ENCODE results near the gene MAST2. TPM values are rescaled to one million over a fixed set of nuclear protein-coding genes. Genes with fewer than 3 reads are reported as not detected.
"Not testable (repeated sequence)": the region's sequence is repeated elsewhere in the genome, so short reads cannot be mapped to it uniquely, and the experiment has no call there.

The MAST2 gene
- total RNA-seq, 4 donors from 2014 or later = 6.6 to 22.6 (median 13.9) TPM

- no peak overlapping the region for H3K4me3 ChIP-seq (ENCODE audit: low read depth, poor library complexity, severe bottlenecking)
- TF ChIP-seq POLR2A (IDR thresholded peaks at IDR 0.05) = no peak
- TF ChIP-seq, protein P1, sequence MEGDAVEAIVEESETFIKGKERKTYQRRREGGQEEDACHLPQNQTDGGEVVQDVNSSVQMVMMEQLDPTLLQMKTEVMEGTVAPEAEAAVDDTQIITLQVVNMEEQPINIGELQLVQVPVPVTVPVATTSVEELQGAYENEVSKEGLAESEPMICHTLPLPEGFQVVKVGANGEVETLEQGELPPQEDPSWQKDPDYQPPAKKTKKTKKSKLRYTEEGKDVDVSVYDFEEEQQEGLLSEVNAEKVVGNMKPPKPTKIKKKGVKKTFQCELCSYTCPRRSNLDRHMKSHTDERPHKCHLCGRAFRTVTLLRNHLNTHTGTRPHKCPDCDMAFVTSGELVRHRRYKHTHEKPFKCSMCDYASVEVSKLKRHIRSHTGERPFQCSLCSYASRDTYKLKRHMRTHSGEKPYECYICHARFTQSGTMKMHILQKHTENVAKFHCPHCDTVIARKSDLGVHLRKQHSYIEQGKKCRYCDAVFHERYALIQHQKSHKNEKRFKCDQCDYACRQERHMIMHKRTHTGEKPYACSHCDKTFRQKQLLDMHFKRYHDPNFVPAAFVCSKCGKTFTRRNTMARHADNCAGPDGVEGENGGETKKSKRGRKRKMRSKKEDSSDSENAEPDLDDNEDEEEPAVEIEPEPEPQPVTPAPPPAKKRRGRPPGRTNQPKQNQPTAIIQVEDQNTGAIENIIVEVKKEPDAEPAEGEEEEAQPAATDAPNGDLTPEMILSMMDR (IDR thresholded peaks at IDR 0.05) = no peak
- no peak for DNase-seq (ENCODE audit: low spot score in 2 of 2)
- WGBS, 2 donors = 54 to 71% methylated on average over 3 of the region's 3 CpGs
- intact Hi-C loops (cut with DNase I; ENCODE audit: low total_unique reads) = no loop called here
These were observed 43.5 kb downstream of the MAST2 start for GRCh38 chr1:45846931-45847330.

- no peak for DNase-seq (ENCODE audit: low spot score in 2 of 2)
- TF ChIP-seq POLR2A (IDR thresholded peaks at IDR 0.05) = no peak
- TF ChIP-seq, protein P1 (IDR thresholded peaks at IDR 0.05) = no peak
- 96 to 99% methylated on average over 2 of the region's 2 CpGs for WGBS, 2 donors
- intact Hi-C loops (cut with DNase I; ENCODE audit: low total_unique reads) = no loop called here
- H3K4me3 ChIP-seq (ENCODE audit: low read depth, poor library complexity, severe bottlenecking) = no peak overlapping the region
These were observed 44.7 kb downstream of the MAST2 start for GRCh38 chr1:45848097-45848496.

GRCh38 chr1:45848714-45849113, 45.3 kb downstream of the MAST2 start:
- H3K4me3 ChIP-seq (ENCODE audit: low read depth, poor library complexity, severe bottlenecking) = no peak overlapping the region
- 97 to 98% methylated on average over 2 of the region's 2 CpGs for WGBS, 2 donors
- DNase-seq (ENCODE audit: low spot score in 2 of 2) = no peak
- intact Hi-C loops (cut with DNase I; ENCODE audit: low total_unique reads) = no loop called here
- TF ChIP-seq, protein P1 (IDR thresholded peaks at IDR 0.05) = no peak
- no peak for TF ChIP-seq POLR2A (IDR thresholded peaks at IDR 0.05)

DNA sequence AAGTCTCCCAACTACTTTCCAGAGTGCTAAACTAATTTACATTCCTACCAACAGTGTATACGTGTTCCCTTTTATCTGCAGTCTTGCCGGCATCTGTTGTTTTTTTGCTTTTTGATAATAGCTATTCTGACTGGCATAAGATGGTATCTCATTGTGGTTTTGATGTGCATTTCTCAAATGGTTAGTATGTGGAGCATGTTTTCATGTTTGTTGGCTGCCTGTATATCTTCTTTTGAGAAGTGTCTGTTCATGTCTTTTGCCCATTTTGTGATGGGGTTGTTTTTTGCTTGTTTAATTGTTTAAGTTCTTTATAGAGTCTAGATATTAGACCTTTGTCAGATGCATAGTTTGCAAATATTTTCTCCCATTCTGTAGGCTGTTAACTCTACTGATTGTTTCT, 46.6 kb downstream of the MAST2 start:
- DNase-seq (ENCODE audit: low spot score in 2 of 2) = no peak
- 96% methylated on average over 2 of the region's 2 CpGs for WGBS, 2 donors
- H3K4me3 ChIP-seq (ENCODE audit: low read depth, poor library complexity, severe bottlenecking) = no peak overlapping the region
- no peak for TF ChIP-seq POLR2A (IDR thresholded peaks at IDR 0.05)
- TF ChIP-seq, protein P1 (IDR thresholded peaks at IDR 0.05) = no peak
- intact Hi-C loops (cut with DNase I; ENCODE audit: low total_unique reads) = no loop called here

GRCh38 chr1:45854724-45855123, 51.3 kb downstream of the MAST2 start:
- H3K4me3 ChIP-seq (ENCODE audit: low read depth, poor library complexity, severe bottlenecking) = no peak overlapping the region
- DNase-seq (ENCODE audit: low spot score in 2 of 2) = no peak
- TF ChIP-seq, protein P1 (IDR thresholded peaks at IDR 0.05) = no peak
- no peak for TF ChIP-seq POLR2A (IDR thresholded peaks at IDR 0.05)
- intact Hi-C loops (cut with DNase I; ENCODE audit: low total_unique reads) = no loop called here
- WGBS, 2 donors = 93 to 100% methylated on average over 1 of the region's 1 CpG

DNA sequence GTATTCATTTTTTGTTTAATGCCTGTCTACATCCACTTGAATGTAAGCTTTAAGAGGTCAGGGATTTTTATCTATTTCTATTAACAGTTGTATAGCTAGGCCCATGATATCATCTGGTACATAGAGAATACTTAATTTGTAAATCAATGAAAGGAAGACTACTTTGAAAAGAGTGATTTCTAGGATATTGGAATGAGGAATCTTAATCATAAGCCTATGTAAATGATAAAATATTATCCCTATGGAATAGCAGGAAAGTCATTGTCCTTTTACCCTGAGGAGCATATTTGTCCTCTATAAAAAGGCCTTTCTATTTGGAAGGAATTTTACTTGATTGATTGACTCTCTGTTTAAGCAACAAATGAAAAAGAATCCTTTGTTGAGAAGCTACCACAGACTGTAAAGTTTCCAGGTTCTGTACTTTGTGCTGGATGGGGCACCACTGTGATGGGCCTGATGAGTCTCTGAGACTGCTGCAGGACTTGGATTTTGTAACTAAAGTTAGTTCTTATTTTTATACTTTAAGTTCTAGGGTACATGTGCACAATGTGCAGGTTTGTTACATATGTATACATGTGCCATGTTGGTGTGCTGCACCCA, 53.8 kb downstream of the MAST2 start:
- intact Hi-C loops (cut with DNase I; ENCODE audit: low total_unique reads) = no loop called here

DNA sequence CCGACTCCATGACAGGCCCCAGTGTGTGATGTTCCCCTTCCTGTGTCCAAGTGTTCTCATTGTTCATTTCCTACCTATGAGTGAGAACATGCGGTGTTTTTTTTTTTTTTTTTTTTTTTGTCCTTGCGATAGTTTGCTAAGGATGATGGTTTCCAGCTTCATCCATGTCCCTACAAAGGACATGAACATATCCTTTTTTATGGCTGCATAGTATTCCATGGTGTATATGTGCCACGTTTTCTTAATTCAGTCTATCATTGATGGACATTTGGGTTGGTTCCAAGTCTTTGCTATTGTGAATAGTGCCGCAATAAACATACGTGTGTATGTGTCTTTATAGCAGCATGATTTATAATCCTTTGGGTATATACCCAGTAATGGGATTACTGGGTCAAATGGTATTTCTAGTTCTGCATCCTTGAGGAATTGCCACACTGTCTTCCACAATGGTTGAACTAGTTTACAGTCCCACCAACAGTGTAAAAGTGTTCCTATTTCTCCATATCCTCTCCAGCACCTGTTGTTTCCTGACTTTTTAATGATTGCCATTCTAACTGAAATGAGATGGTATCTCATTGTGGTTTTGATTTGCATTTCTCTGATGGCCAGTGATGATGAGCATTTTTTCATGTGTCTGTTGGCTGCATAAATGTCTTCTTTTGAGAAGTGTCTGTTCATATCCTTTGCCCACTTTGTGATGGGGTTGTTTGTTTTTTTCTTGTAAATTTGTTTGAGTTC, 54.5 kb downstream of the MAST2 start:
- H3K4me3 ChIP-seq (ENCODE audit: low read depth, poor library complexity, severe bottlenecking); DNase-seq (ENCODE audit: low spot score in 2 of 2); intact Hi-C loops (cut with DNase I; ENCODE audit: low total_unique reads): not testable (repeated sequence)
- 91 to 96% methylated on average over 6 of the region's 6 CpGs for WGBS, 2 donors

More for the DNA sequence above, 53.8 kb downstream of the MAST2 start:
- no peak for TF ChIP-seq POLR2A (IDR thresholded peaks at IDR 0.05)
- TF ChIP-seq, protein P1 (IDR thresholded peaks at IDR 0.05) = no peak
- no peak for DNase-seq (ENCODE audit: low spot score in 2 of 2)
- no peak overlapping the region for H3K4me3 ChIP-seq (ENCODE audit: low read depth, poor library complexity, severe bottlenecking)

All from lower leg skin (tissue), 4 donors.